ENCODE measurements around the gene STIM2. TPM values are rescaled to one million over a fixed set of nuclear protein-coding genes. Genes with fewer than 3 reads are reported as not detected.

The STIM2 gene
- total RNA-seq, 1 experiment from 2014 or later = 23.9 TPM

DNA sequence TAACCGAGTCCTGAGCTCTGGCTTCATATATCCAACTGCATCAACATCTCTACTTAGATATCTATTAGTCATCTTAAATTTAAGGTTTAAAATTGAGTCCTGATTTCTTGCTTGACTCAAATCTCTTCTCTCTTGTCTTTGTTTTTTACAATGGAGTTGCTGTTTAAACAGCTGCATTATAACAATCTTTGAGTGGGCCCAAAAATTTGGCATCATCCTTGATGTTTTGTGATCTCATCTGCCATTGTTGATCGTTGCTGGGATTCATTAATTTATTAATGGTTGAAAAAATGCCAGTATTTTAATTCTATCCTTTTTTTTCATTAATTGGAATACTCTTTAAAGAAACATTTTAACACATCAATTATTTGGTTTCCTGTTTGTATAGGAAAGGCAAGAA lies 82.2 kb downstream of the STIM2 start:
- BruUV-seq (replicated peaks) = no TSS peak

DNA sequence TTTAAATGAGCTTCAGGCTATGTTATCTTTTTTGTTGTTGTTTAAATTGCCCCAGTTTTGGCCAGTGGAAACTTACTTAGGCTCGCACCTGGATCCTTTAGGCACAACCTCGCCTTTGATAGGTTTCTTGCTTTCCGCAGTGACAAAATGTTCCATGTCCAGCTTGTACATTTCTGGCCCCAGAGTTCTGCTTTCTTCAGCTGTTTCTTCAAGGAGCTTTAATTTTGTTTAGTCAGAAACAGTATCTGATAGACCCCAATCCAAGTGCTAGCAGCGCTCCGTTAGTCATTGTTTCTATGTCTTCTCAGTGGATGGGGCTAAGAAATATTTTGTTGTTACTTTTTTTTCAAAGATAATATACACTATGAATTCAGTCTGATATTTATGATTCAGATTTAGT lies 82.8 kb downstream of the STIM2 start:
- in situ Hi-C loops (cut with HindIII; ENCODE audit: low pct_unique_long_range_greater_than_20kb, low sequenced_read_pairs) (no loop called here), intact Hi-C loops (cut with micrococcal nuclease; ENCODE audit: unreplicated experiment) (no loop called here)
- Histone ChIP-seq H3K4me1 (ENCODE audit: control insufficient read depth, insufficient read depth, low read length) (no peaks in the 10 kb centered on the region), H3K36me3 (ENCODE audit: control insufficient read depth, insufficient read depth, low read length) (no peaks in the 10 kb centered on the region), H3K9me3 (ENCODE audit: control insufficient read depth, insufficient read depth, low read depth, low read length) (no peaks in the 10 kb centered on the region), H3K4me3 (ENCODE audit: low read depth in 2 of 2, low read length in 2 of 2) (no peak overlapping the region), H3K27me3 (ENCODE audit: control insufficient read depth, insufficient read depth, low read length) (no peaks in the 10 kb centered on the region), H3K27ac (ENCODE audit: low read length) (no peak overlapping the region)
- ChIA-PET POLR2A (no interaction called here), CTCF (no interaction called here)
- BruUV-seq (replicated peaks) = no TSS peak
- no peak for ATAC-seq
- no peak for DNase-seq (ENCODE audit: low read depth, low spot score)
- no peak for TF ChIP-seq SIN3A (IDR thresholded peaks at IDR 0.05; ENCODE audit: borderline replicate concordance, insufficient read depth, low read depth, low read length)
- TF ChIP-seq, protein P1, sequence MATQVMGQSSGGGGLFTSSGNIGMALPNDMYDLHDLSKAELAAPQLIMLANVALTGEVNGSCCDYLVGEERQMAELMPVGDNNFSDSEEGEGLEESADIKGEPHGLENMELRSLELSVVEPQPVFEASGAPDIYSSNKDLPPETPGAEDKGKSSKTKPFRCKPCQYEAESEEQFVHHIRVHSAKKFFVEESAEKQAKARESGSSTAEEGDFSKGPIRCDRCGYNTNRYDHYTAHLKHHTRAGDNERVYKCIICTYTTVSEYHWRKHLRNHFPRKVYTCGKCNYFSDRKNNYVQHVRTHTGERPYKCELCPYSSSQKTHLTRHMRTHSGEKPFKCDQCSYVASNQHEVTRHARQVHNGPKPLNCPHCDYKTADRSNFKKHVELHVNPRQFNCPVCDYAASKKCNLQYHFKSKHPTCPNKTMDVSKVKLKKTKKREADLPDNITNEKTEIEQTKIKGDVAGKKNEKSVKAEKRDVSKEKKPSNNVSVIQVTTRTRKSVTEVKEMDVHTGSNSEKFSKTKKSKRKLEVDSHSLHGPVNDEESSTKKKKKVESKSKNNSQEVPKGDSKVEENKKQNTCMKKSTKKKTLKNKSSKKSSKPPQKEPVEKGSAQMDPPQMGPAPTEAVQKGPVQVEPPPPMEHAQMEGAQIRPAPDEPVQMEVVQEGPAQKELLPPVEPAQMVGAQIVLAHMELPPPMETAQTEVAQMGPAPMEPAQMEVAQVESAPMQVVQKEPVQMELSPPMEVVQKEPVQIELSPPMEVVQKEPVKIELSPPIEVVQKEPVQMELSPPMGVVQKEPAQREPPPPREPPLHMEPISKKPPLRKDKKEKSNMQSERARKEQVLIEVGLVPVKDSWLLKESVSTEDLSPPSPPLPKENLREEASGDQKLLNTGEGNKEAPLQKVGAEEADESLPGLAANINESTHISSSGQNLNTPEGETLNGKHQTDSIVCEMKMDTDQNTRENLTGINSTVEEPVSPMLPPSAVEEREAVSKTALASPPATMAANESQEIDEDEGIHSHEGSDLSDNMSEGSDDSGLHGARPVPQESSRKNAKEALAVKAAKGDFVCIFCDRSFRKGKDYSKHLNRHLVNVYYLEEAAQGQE (IDR thresholded peaks at IDR 0.05; ENCODE audit: insufficient read depth in 1 of 2, low read depth in 2 of 2, low read length in 1 of 2) = no peak
- no peak for TF ChIP-seq CTCF (IDR thresholded peaks at IDR 0.05)
- no peak for TF ChIP-seq POLR2AphosphoS5 (IDR thresholded peaks at IDR 0.05; ENCODE audit: low read depth, low read length)
- no peak for TF ChIP-seq TCF7L2 (IDR thresholded peaks at IDR 0.05; ENCODE audit: low read depth, low read length)

More for the DNA sequence above, 82.2 kb downstream of the STIM2 start:
- Histone ChIP-seq H3K27ac (ENCODE audit: low read length) (no peak overlapping the region), H3K4me3 (ENCODE audit: low read depth in 2 of 2, low read length in 2 of 2) (no peak overlapping the region), H3K9me3 (ENCODE audit: control insufficient read depth, insufficient read depth, low read depth, low read length) (no peaks in the 10 kb centered on the region), H3K36me3 (ENCODE audit: control insufficient read depth, insufficient read depth, low read length) (no peaks in the 10 kb centered on the region), H3K4me1 (ENCODE audit: control insufficient read depth, insufficient read depth, low read length) (no peaks in the 10 kb centered on the region), H3K27me3 (ENCODE audit: control insufficient read depth, insufficient read depth, low read length) (no peaks in the 10 kb centered on the region)
- intact Hi-C loops (cut with micrococcal nuclease; ENCODE audit: unreplicated experiment) (no loop called here), in situ Hi-C loops (cut with HindIII; ENCODE audit: low pct_unique_long_range_greater_than_20kb, low sequenced_read_pairs) (no loop called here)
- no peak for DNase-seq (ENCODE audit: low read depth, low spot score)
- no peak for ATAC-seq
- TF ChIP-seq, protein P1 (IDR thresholded peaks at IDR 0.05; ENCODE audit: insufficient read depth in 1 of 2, low read depth in 2 of 2, low read length in 1 of 2) = no peak
- TF ChIP-seq CTCF (IDR thresholded peaks at IDR 0.05) (no peak), SIN3A (IDR thresholded peaks at IDR 0.05; ENCODE audit: borderline replicate concordance, insufficient read depth, low read depth, low read length) (no peak), POLR2AphosphoS5 (IDR thresholded peaks at IDR 0.05; ENCODE audit: low read depth, low read length) (no peak), TCF7L2 (IDR thresholded peaks at IDR 0.05; ENCODE audit: low read depth, low read length) (no peak)
- ChIA-PET CTCF (no interaction called here), POLR2A (no interaction called here)

Measured in Panc1 (cell line).